Measurements from ENCODE around the gene CCDC71. TPM values are rescaled to one million over a fixed set of nuclear protein-coding genes. Genes with fewer than 3 reads are reported as not detected.

CCDC71 gene
- total and polyA plus RNA-seq, 2 experiments from 2014 or later, result 1.9 to 44.2 TPM

DNA sequence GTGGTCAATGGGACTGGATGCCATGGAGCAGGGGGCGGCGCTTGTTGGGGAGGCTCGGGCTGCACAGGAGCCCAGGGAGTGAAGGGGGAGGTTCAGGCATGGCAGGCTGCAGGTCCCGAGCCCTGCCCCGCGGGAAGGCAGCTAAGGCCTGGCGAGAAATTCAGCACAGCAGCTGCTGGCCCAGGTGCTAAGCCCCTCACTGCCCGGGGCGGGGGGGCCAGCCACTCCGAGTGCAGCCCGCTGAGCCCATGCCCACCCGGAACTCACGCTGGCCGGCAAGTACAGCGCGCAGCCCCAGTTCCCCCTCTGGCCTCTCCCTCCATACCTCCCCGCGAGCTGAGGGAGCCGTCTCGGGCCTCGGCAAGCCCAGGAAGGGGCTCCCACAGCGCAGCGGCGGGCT lies 16.6 kb upstream of the CCDC71 start:
- no peak for DNase-seq (ENCODE audit: low spot score)
- Histone ChIP-seq H3F3A (replicated peaks; ENCODE audit: low read depth) (no peaks in the 10 kb centered on the region), H3K4me2 (no peak overlapping the region), H3K4me1 (ENCODE audit: insufficient read depth) (no peaks in the 10 kb centered on the region), H3K79me2 (replicated peaks; ENCODE audit: insufficient read depth) (no peaks in the 10 kb centered on the region), H3K36me3 (ENCODE audit: insufficient read depth) (no peaks in the 10 kb centered on the region), H2AFZ (no peak overlapping the region), H3K4me3 (no peak overlapping the region), H4K20me1 (replicated peaks; ENCODE audit: insufficient read depth) (no peaks in the 10 kb centered on the region), H3K27me3 (ENCODE audit: insufficient read depth) (no peaks in the 10 kb centered on the region), H3K27ac (ENCODE audit: low read depth) (no peak overlapping the region), H3K9me2 (ENCODE audit: insufficient read depth) (no peaks in the 10 kb centered on the region)
- TF ChIP-seq, protein P1, sequence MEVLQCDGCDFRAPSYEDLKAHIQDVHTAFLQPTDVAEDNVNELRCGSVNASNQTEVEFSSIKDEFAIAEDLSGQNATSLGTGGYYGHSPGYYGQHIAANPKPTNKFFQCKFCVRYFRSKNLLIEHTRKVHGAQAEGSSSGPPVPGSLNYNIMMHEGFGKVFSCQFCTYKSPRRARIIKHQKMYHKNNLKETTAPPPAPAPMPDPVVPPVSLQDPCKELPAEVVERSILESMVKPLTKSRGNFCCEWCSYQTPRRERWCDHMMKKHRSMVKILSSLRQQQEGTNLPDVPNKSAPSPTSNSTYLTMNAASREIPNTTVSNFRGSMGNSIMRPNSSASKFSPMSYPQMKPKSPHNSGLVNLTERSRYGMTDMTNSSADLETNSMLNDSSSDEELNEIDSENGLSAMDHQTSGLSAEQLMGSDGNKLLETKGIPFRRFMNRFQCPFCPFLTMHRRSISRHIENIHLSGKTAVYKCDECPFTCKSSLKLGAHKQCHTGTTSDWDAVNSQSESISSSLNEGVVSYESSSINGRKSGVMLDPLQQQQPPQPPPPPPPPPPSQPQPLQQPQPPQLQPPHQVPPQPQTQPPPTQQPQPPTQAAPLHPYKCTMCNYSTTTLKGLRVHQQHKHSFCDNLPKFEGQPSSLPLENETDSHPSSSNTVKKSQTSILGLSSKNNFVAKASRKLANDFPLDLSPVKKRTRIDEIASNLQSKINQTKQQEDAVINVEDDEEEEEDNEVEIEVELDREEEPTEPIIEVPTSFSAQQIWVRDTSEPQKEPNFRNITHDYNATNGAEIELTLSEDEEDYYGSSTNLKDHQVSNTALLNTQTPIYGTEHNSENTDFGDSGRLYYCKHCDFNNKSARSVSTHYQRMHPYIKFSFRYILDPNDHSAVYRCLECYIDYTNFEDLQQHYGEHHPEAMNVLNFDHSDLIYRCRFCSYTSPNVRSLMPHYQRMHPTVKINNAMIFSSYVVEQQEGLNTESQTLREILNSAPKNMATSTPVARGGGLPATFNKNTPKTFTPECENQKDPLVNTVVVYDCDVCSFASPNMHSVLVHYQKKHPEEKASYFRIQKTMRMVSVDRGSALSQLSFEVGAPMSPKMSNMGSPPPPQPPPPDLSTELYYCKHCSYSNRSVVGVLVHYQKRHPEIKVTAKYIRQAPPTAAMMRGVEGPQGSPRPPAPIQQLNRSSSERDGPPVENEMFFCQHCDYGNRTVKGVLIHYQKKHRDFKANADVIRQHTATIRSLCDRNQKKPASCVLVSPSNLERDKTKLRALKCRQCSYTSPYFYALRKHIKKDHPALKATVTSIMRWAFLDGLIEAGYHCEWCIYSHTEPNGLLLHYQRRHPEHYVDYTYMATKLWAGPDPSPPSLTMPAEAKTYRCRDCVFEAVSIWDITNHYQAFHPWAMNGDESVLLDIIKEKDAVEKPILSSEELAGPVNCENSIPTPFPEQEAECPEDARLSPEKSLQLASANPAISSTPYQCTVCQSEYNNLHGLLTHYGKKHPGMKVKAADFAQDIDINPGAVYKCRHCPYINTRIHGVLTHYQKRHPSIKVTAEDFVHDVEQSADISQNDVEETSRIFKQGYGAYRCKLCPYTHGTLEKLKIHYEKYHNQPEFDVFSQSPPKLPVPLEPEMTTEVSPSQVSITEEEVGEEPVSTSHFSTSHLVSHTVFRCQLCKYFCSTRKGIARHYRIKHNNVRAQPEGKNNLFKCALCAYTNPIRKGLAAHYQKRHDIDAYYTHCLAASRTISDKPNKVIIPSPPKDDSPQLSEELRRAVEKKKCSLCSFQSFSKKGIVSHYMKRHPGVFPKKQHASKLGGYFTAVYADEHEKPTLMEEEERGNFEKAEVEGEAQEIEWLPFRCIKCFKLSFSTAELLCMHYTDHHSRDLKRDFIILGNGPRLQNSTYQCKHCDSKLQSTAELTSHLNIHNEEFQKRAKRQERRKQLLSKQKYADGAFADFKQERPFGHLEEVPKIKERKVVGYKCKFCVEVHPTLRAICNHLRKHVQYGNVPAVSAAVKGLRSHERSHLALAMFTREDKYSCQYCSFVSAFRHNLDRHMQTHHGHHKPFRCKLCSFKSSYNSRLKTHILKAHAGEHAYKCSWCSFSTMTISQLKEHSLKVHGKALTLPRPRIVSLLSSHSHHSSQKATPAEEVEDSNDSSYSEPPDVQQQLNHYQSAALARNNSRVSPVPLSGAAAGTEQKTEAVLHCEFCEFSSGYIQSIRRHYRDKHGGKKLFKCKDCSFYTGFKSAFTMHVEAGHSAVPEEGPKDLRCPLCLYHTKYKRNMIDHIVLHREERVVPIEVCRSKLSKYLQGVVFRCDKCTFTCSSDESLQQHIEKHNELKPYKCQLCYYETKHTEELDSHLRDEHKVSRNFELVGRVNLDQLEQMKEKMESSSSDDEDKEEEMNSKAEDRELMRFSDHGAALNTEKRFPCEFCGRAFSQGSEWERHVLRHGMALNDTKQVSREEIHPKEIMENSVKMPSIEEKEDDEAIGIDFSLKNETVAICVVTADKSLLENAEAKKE (CRISPR knock-in tag; IDR thresholded peaks at IDR 0.05), result no peak
- TF ChIP-seq NANOG (IDR thresholded peaks at IDR 0.05; ENCODE audit: borderline replicate concordance) (no peak), ZNF114 (CRISPR knock-in tag; IDR thresholded peaks at IDR 0.05) (no peak), POLR2AphosphoS5 (IDR thresholded peaks at IDR 0.05; ENCODE audit: low read depth) (no peak), EZH2 (IDR thresholded peaks at IDR 0.05; ENCODE audit: low read depth, unreplicated experiment) (no peak)
- Mint-ChIP-seq H3K9me3 (peaks cover 19% of the 10 kb centered on the region; the same call in 2 of the 3 replicates), H3K36me3 (ENCODE audit: low read depth) (peaks cover 2% of the 10 kb centered on the region; the same call in 1 of the 3 replicates), H3K27me3 (ENCODE audit: insufficient read depth, low read depth, poor library complexity) (peaks cover 8% of the 10 kb centered on the region), H3K27ac (no peak overlapping the region), H3K4me1 (no peaks in the 10 kb centered on the region), H3K4me3 (no peak overlapping the region)
- no peak for ATAC-seq

GRCh38 chr3:49181351-49181750 lies 15.2 kb upstream of the CCDC71 start:
- H3K4me3 ChIP-seq, result no peak overlapping the region
- H2AFZ ChIP-seq, result no peak overlapping the region
- ATAC-seq (no peak), DNase-seq (ENCODE audit: low spot score) (no peak)
- Mint-ChIP-seq H3K4me3 (no peak overlapping the region), H3K36me3 (ENCODE audit: low read depth) (peaks cover 2% of the 10 kb centered on the region; the same call in 1 of the 3 replicates), H3K9me3 (peaks cover 19% of the 10 kb centered on the region; the same call in 2 of the 3 replicates), H3K27me3 (ENCODE audit: insufficient read depth, low read depth, poor library complexity) (peaks cover 6% of the 10 kb centered on the region), H3K4me1 (no peaks in the 10 kb centered on the region), H3K27ac (no peak overlapping the region)
- H3K9me2 ChIP-seq (ENCODE audit: insufficient read depth), result no peaks in the 10 kb centered on the region
- no peak for TF ChIP-seq POLR2AphosphoS5 (IDR thresholded peaks at IDR 0.05; ENCODE audit: low read depth)
- H4K20me1 ChIP-seq (replicated peaks; ENCODE audit: insufficient read depth), result no peaks in the 10 kb centered on the region
- no peak overlapping the region for H3K4me2 ChIP-seq
- no peaks in the 10 kb centered on the region for H3K36me3 ChIP-seq (ENCODE audit: insufficient read depth)
- no peaks in the 10 kb centered on the region for H3K27me3 ChIP-seq (ENCODE audit: insufficient read depth)
- no peaks in the 10 kb centered on the region for H3K79me2 ChIP-seq (replicated peaks; ENCODE audit: insufficient read depth)
- H3K27ac ChIP-seq (ENCODE audit: low read depth), result no peak overlapping the region
- no peaks in the 10 kb centered on the region for H3F3A ChIP-seq (replicated peaks; ENCODE audit: low read depth)
- no peaks in the 10 kb centered on the region for H3K4me1 ChIP-seq (ENCODE audit: insufficient read depth)

All from GM23338 (cell line).